GM18517 (cell line): ENCODE results near the gene BEX2.
A peak's percentile ranks its signal among the peaks of the same experiment; 100 is the strongest.
"Not testable (repeated sequence)": the region's sequence is repeated elsewhere in the genome, so short reads cannot be mapped to it uniquely, and the experiment has no call there.

Experiments used
- ATAC-seq: cut with Tn5 transposase; IDR thresholded peaks from one replicate; pipeline ENCODE4 v1.9.1; 2021; ENCODE audit warnings: mild to moderate bottlenecking, moderate library complexity; ENCODE audit not compliant: unreplicated experiment

BEX2 gene

DNA sequence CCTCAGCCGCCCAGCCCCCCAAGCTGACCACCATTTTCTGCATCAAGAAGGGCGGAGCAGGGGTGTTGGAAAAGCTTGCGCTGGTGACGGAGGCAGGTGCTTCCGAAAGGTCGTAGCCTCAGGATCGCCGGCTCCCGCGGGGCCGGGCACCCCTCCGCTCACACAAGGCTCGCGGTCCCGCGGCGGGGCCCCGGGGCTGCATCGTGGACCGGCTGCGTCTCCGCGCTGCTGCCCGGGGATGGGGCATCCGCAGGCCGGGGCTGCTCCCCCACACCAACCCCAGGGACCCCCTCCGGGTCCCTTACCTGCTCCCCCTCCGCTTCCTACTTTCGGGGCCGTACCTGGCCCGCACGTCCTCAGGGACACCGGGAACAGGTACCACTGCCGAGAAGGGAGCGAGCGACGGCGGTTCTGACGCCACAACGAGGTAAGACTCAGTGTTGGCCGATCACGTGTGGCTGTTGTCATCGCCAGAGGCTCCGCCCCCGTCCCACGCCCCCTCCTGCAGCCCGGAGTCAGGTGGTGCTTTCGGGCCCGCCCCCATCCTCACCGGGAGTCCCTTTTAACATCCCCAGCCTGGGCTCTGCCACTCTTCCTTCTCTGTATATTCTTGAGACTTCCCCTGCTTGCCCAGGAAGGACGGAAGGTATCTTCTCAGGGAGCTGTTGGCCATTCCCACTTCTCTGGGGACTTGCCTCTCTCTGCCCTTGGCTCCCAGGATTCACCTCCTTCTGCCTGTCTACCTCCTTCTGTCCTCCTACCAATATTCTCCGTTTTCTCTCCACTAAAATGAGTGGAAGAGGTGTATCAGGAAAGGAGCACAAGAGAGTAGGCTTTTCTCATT, at the start of gene BEX2:
TSS of gene BEX2 (minus strand) at position 436 of the 844 bp plus-strand sequence. CDS start 1,014 bp downstream, outside the sequence.
- ATAC-seq = peak; percentile 87

- no peak for ATAC-seq
Measured at GRCh38 chrX:103360092-103360491, 49.3 kb upstream of the BEX2 start.

GRCh38 chrX:103359605-103360004, 48.8 kb upstream of the BEX2 start:
- ATAC-seq = not testable (repeated sequence)

GRCh38 chrX:103357871-103358270, 47.1 kb upstream of the BEX2 start:
- no peak for ATAC-seq

GRCh38 chrX:103356858-103357257, 46.1 kb upstream of the BEX2 start:
- ATAC-seq = no peak

DNA sequence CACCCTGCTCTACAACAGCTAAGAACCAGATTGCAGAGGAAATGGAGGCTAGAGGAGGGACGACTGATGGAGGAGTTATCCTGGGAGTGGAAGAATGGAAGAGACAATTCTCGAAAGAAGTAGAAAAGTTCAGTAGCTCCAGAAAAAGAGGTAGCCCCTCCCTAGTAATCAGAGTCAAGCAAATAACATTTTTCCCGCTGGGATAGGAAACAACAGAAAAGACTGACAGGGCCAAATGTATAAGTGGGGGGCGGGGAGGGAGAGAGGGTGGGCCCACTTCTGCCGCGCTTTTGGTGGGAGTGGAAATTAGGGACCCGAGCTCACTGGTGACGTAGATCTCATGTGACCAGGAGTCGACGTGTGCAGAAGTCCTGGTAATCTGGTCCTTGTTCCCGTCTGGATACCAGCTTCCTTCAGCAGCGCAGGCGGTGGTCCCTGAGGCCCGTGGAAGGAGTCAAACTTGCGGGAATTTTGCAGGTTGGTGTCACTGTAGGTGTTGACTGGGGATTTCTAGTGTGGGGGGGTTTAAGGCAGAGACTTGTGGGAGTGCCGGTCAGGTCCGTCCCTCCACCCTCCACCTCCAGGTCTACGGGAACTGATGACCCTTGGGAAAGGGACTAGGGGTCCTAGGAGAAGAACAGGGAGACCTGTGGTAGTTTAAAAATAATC, 45.5 kb upstream of the BEX2 start, which contains the start of gene TCEAL9:
TSS of gene TCEAL9 (plus strand) at position 377 of the 669 bp plus-strand sequence. CDS start 1,179 bp downstream, outside the sequence.
- ATAC-seq = no peak

- ATAC-seq = no peak
Measured at GRCh38 chrX:103347682-103348397, 37.0 kb upstream of the BEX2 start.

- no peak for ATAC-seq
Measured at GRCh38 chrX:103344606-103345005, 33.8 kb upstream of the BEX2 start.

GRCh38 chrX:103343105-103343504, 32.3 kb upstream of the BEX2 start:
- ATAC-seq = peak; percentile 70

DNA sequence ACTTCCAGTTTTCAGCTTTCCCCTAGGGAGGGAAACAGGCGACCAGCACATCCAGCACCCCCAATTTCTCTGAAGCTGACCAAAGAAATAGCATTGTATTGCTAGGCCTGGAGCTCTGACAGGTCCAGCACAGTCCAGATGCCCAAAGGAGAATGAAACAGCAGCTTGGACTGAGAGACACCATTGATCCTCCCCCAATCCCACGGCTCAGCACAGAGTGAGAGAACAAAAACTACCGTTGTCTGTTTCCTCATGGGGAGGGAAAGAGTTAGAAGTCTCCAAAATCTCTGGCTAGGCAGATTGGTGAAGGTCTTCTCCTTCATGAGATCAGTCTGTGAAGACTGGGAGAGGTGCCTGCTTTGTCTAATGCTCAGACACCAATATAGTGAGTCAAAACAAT, 27.9 kb upstream of the BEX2 start:
- no peak for ATAC-seq

DNA sequence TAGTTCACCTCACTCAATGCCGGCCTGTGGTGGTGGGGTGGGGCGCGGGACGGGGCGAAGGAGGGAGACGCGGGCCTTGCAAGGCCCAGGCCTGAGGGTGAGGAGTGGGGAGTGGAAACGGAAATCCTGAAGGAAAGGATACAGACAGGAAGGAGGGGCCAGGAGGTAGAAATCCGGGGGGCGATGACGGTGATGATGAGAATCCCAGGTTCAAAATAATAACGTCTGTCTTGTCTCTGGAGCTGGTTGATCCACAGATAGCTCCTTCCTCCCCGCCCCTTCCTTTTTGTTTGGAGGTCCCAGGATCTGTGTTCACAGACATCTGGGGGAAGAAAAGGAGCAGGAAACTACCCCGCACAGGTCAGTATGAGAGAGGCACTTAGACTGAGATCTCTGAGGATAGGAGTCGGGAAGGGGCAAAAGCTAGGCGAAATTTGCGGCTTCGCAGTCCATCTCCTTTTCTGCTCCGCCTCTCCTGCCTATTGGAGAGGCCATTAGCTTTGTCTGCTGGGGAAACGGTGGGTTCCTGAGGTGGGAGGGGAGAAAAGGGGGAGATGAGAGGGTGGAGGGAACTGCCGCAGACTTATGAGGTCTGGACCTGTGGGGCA, 20.0 kb upstream of the BEX2 start:
- no peak for ATAC-seq

- ATAC-seq = no peak
Measured at GRCh38 chrX:103329991-103330390, 19.2 kb upstream of the BEX2 start, which contains the start of gene TCEAL7. Gene TCEAL7 (plus strand): TSS chrX:103330239. CDS start chrX:103331404, 1,165 bp downstream.

DNA sequence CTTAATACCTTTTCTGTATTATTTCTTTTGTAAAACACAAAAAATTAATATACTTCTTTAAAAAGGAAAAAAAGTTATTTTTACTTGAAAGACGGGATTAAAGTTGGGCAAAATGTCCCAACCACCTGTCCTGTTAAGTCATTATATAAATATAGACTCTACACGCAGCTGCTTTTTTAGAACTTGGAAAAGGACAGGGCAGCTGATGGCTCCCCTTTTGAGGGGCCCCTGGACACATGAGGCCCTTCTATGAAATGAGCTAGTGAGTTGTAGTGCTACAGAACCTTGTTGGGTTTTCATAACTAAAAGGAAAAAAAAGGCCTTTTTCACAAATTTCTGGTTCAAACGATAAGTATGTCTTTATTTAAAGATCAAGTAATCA, 600 bp upstream of the BEX2 start:
- ATAC-seq = no peak

- no peak for ATAC-seq
Measured at GRCh38 chrX:103309860-103310554, 783 bp downstream of the BEX2 start.

DNA sequence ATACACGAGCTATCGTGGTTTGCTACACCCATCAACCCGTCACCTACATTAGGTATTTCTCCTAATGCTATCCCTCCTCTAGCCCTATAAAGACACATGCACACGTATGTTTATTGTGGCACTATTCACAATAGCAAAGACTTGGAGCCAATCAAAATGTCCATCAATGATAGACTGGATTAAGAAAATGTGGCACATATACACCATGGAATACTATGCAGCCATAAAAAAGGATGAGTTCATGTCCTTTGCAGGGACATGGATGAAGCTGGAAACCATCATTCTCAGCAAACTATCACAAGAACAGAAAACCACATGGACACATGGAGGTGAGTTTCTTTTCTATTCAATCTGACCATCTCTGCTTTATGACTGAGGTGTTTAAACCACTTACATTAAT, 5.1 kb downstream of the BEX2 start:
- not testable (repeated sequence) for ATAC-seq

- ATAC-seq = no peak
Measured at GRCh38 chrX:103304705-103305104, 6.1 kb downstream of the BEX2 start.

DNA sequence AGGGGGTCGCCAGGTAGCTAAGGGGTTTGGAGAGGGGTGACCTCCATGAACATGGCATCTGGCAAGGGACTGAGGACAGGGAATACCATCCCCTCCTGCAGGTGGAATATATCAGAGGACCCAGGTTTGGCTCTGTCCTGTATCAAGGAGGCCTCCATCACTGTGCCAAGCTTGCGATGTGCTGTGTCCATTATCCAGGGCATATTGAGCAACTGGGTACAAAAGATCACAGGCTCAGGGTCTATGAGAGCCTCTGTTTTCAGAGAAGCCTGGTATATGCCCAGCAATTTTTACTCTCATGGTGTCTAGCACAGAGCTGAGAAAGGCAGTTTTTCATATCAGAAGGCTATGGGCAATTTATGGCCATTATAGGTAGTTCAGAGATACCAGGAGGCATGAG, 17.7 kb downstream of the BEX2 start:
- ATAC-seq = no peak

GRCh38 chrX:103279624-103280023, 31.2 kb downstream of the BEX2 start:
- no peak for ATAC-seq

GRCh38 chrX:103276581-103277002, 34.2 kb downstream of the BEX2 start, which contains the start of gene TCEAL5:
Gene TCEAL5 (minus strand): TSS chrX:103276750. CDS start chrX:103274563, 2,187 bp downstream.
- no peak for ATAC-seq

GRCh38 chrX:103275947-103276567, 34.7 kb downstream of the BEX2 start:
- ATAC-seq = no peak
